ENCODE results near the gene CDH13.

Gene CDH13

DNA sequence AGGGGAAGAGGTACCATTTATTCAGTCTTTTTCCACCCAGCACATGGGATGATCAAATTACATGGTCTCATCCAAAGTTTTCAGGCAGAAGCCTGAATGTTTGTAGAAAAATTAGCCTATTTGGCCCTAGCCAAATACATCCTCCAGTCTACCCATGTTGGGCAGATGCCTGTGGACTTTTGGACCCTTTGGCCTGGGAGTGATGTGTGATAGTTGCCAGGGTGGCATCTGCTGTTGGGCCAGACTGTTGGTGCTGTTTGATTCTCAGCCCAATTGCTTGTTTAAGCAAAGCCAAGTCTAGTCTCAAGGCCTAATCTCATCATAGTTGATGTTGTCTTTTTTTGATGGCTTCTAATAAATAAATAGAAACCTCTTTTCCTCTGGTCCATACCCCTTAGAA lies 419.0 kb downstream of the CDH13 start:
- no peak for TF ChIP-seq OSR1 (CRISPR knock-in tag; IDR thresholded peaks at IDR 0.05)
- TF ChIP-seq ZFP3 (CRISPR knock-in tag; IDR thresholded peaks at IDR 0.05) = no peak
- no peak for TF ChIP-seq BACH2 (CRISPR knock-in tag; IDR thresholded peaks at IDR 0.05; ENCODE audit: borderline replicate concordance)
- no peak for TF ChIP-seq TSHZ2 (CRISPR knock-in tag; IDR thresholded peaks at IDR 0.05)
- no peak for TF ChIP-seq ZFP30 (CRISPR knock-in tag; IDR thresholded peaks at IDR 0.05)
- TF ChIP-seq ZC3H10 (CRISPR knock-in tag; IDR thresholded peaks at IDR 0.05) = no peak
- no peak for TF ChIP-seq PPARA (CRISPR knock-in tag; IDR thresholded peaks at IDR 0.05; ENCODE audit: borderline replicate concordance)
- no peak for TF ChIP-seq CSRNP3 (CRISPR knock-in tag; IDR thresholded peaks at IDR 0.05)
- TF ChIP-seq, protein P1, sequence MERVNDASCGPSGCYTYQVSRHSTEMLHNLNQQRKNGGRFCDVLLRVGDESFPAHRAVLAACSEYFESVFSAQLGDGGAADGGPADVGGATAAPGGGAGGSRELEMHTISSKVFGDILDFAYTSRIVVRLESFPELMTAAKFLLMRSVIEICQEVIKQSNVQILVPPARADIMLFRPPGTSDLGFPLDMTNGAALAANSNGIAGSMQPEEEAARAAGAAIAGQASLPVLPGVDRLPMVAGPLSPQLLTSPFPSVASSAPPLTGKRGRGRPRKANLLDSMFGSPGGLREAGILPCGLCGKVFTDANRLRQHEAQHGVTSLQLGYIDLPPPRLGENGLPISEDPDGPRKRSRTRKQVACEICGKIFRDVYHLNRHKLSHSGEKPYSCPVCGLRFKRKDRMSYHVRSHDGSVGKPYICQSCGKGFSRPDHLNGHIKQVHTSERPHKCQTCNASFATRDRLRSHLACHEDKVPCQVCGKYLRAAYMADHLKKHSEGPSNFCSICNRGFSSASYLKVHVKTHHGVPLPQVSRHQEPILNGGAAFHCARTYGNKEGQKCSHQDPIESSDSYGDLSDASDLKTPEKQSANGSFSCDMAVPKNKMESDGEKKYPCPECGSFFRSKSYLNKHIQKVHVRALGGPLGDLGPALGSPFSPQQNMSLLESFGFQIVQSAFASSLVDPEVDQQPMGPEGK (CRISPR knock-in tag; IDR thresholded peaks at IDR 0.05; ENCODE audit: borderline replicate concordance) = no peak
- TF ChIP-seq ISL1 (CRISPR knock-in tag; IDR thresholded peaks at IDR 0.05) = no peak
- no peak for TF ChIP-seq TCF4 (CRISPR knock-in tag; IDR thresholded peaks at IDR 0.05; ENCODE audit: borderline replicate concordance)
- TF ChIP-seq ZNF8 (CRISPR knock-in tag; IDR thresholded peaks at IDR 0.05) = no peak
- TF ChIP-seq GLIS3 (CRISPR knock-in tag; IDR thresholded peaks at IDR 0.05) = no peak
- TF ChIP-seq RARB (CRISPR knock-in tag; IDR thresholded peaks at IDR 0.05) = no peak
- TF ChIP-seq TOX (CRISPR knock-in tag; IDR thresholded peaks at IDR 0.05; ENCODE audit: borderline replicate concordance) = no peak
- TF ChIP-seq SNAI2 (CRISPR knock-in tag; IDR thresholded peaks at IDR 0.05) = no peak
- no peak for TF ChIP-seq ARNTL (CRISPR knock-in tag; IDR thresholded peaks at IDR 0.05; ENCODE audit: borderline replicate concordance, low read depth)
- no peak for TF ChIP-seq CREB5 (CRISPR knock-in tag; IDR thresholded peaks at IDR 0.05; ENCODE audit: low read depth)
- TF ChIP-seq, protein P2, sequence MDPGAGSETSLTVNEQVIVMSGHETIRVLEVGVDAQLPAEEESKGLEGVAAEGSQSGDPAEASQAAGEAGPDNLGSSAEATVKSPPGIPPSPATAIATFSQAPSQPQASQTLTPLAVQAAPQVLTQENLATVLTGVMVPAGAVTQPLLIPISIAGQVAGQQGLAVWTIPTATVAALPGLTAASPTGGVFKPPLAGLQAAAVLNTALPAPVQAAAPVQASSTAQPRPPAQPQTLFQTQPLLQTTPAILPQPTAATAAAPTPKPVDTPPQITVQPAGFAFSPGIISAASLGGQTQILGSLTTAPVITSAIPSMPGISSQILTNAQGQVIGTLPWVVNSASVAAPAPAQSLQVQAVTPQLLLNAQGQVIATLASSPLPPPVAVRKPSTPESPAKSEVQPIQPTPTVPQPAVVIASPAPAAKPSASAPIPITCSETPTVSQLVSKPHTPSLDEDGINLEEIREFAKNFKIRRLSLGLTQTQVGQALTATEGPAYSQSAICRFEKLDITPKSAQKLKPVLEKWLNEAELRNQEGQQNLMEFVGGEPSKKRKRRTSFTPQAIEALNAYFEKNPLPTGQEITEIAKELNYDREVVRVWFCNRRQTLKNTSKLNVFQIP (CRISPR knock-in tag; IDR thresholded peaks at IDR 0.05; ENCODE audit: borderline replicate concordance, low read depth) = no peak
- ATAC-seq = no peak

GRCh38 chr16:83046664-83047063 lies 419.9 kb downstream of the CDH13 start:
- no peak for ATAC-seq
- TF ChIP-seq ZFP30 (CRISPR knock-in tag; IDR thresholded peaks at IDR 0.05) (no peak), TSHZ2 (CRISPR knock-in tag; IDR thresholded peaks at IDR 0.05) (no peak), ISL1 (CRISPR knock-in tag; IDR thresholded peaks at IDR 0.05) (no peak)
- TF ChIP-seq, protein P1 (CRISPR knock-in tag; IDR thresholded peaks at IDR 0.05; ENCODE audit: borderline replicate concordance) = no peak

All from SK-N-SH treated with all-trans-retinoic acid at 6 μM for 48 hours (cell line).